DND-41 (cell line): ENCODE data around the gene TMEM62.

Experiments
- CTCF ChIP-seq: IDR thresholded peaks from 2 replicates; pipeline ENCODE4 v1.5.1; 2012; ENCODE audit warnings: borderline replicate concordance, low read length, moderate library complexity, mild to moderate bottlenecking; ENCODE audit not compliant: poor library complexity, severe bottlenecking; ENCODE audit errors: extremely low read depth
- EZH2 ChIP-seq: IDR thresholded peaks from 3 replicates; pipeline ENCODE4 v1.6.1; 2012; ENCODE audit warnings: borderline replicate concordance, low read depth, mild to moderate bottlenecking, moderate library complexity, low read length, inconsistent platforms; ENCODE audit not compliant: severe bottlenecking

GRCh38 chr15:43165801-43166325, 32.5 kb downstream of the TMEM62 start:
- TF ChIP-seq CTCF (no peak), EZH2 (no peak)
